HEK293T (cell line): ENCODE results near the gene C2orf81.

Experiments used
- CTCF ChIA-PET: fragments of 350-600 bp; formaldehyde crosslinking; extraction: SDS; loops from one replicate; lab custom pipeline; 2021; ENCODE audit warnings: antibody characterized with exemption, inconsistent platforms; lab: Yijun Ruan, JAX
- POLR2A ChIA-PET: fragments of 350-600 bp; formaldehyde crosslinking; extraction: SDS; loops from one replicate; lab custom pipeline; 2020; ENCODE audit warnings: antibody characterized with exemption, inconsistent platforms; lab: Yijun Ruan, JAX
- DNase-seq: peaks from one replicate; pipeline ENCODE4 v3.0.0; 2012; ENCODE audit warnings: mixed read lengths; ENCODE audit errors: extremely low spot score
- ARNT ChIP-seq: fragments of 450-650 bp; IDR thresholded peaks from 2 replicates; pipeline ENCODE4 v1.6.1; 2017; ENCODE audit warnings: mild to moderate bottlenecking
- BHLHE40 ChIP-seq: fragments of 450-650 bp; IDR thresholded peaks from 2 replicates; pipeline ENCODE4 v1.6.1; 2016; ENCODE audit warnings: mild to moderate bottlenecking, moderate library complexity, borderline replicate concordance
- CTBP1 ChIP-seq: fragments of 450-650 bp; IDR thresholded peaks from 2 replicates; pipeline ENCODE4 v1.6.1; 2016; ENCODE audit warnings: borderline replicate concordance
- ELF4 ChIP-seq: fragments of 450-650 bp; IDR thresholded peaks from 2 replicates; pipeline ENCODE4 v1.6.1; 2017; ENCODE audit warnings: antibody characterized with exemption
- FOXA1 ChIP-seq: fragments of 450-650 bp; IDR thresholded peaks from 2 replicates; pipeline ENCODE4 v1.6.1; 2016; ENCODE audit warnings: mild to moderate bottlenecking
- FOXK2 ChIP-seq: fragments of 450-650 bp; IDR thresholded peaks from 2 replicates; pipeline ENCODE4 v1.6.1; 2016; ENCODE audit warnings: mild to moderate bottlenecking
- FOXM1 ChIP-seq: fragments of 450-650 bp; IDR thresholded peaks from 2 replicates; pipeline ENCODE4 v1.6.1; 2017; ENCODE audit warnings: mild to moderate bottlenecking, borderline replicate concordance
- HDGF ChIP-seq: fragments of 450-650 bp; IDR thresholded peaks from 2 replicates; pipeline ENCODE4 v1.6.1; 2017; ENCODE audit warnings: antibody characterized with exemption, borderline replicate concordance
- L3MBTL2 ChIP-seq: fragments of 450-650 bp; conservative IDR thresholded peaks from 2 replicates; pipeline ENCODE4 v1.6.1; 2016; ENCODE audit warnings: mild to moderate bottlenecking
- LEF1 ChIP-seq: fragments of 450-650 bp; IDR thresholded peaks from 2 replicates; pipeline ENCODE4 v1.6.1; 2017; ENCODE audit warnings: mild to moderate bottlenecking, borderline replicate concordance
- NFRKB ChIP-seq: fragments of 450-650 bp; IDR thresholded peaks from 2 replicates; pipeline ENCODE4 v1.6.1; 2016; ENCODE audit warnings: mild to moderate bottlenecking, moderate library complexity
- SP1 ChIP-seq: fragments of 450-650 bp; IDR thresholded peaks from 2 replicates; pipeline ENCODE4 v1.6.1; 2017
- SUZ12 ChIP-seq: fragments of 450-650 bp; IDR thresholded peaks from 2 replicates; pipeline ENCODE4 v1.6.1; 2016; ENCODE audit warnings: mild to moderate bottlenecking
- TARDBP ChIP-seq: fragments of 450-650 bp; IDR thresholded peaks from 2 replicates; pipeline ENCODE4 v1.6.1; 2016
- ZNF384 ChIP-seq: fragments of 450-650 bp; IDR thresholded peaks from 2 replicates; pipeline ENCODE4 v1.6.1; 2016
- TF ChIP-seq, protein P1 (sequence below): fragments of 450-650 bp; IDR thresholded peaks from 2 replicates; pipeline ENCODE4 v1.6.1; 2016

Gene C2orf81

DNA sequence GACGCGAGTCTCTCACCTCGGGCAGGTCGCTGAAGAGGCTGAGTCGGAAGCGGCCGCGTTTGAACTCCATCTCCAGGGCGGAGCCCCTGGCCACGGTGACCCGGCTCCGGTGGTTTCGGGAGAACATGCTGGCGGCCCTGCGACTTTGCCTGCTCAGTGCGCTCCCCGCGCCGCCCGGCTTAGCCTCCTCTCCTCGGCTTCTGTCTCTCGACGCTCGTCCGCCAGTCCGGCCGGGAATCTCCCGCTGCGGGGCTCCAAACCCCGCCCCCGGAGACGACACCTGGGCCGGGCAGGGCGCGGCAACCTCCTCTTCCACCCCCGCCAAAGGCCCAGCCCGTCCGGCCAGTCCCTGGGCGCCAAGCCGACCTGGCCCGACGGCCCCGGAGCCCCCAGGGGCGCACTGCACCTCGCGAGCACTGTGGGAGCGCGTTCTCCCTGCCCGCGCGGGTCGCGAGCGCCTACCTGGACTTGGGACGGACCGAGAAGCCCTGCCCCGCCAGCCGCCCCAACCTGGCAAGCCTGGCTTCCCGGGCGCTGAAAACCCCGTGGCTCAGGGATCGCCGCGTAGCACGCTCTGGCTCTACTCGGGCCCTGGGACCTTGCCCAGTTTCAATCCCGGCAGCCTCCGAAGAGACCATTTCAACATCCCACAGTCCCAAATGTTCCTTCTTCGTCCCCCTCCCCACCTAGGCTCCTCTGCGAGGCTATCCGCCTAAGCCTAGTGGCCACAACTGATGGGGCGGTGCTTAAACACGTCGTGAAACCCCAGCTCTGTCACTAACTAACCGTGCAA lies 20.5 kb upstream of the C2orf81 start, which contains the start of gene RTKN:
Gene RTKN (minus strand): TSS at position 248 of the 793 bp plus-strand sequence. CDS start 121 bp downstream, at position 127.
- CTCF ChIA-PET = interaction anchor here (0.9 kb wide), 1 partner anchor 90 kb away, joined by 3 read pairs; no protein-coding TSS in a partner anchor
- peak; percentile 49 for DNase-seq
- POLR2A ChIA-PET = interaction anchor here (1.8 to 4.0 kb wide), 4 partner anchors 11 to 16 kb away, joined by 5 to 81 read pairs (median 18); partner anchors contain the start of genes INO80B and WBP1
- TF ChIP-seq FOXM1 = no peak
- TF ChIP-seq L3MBTL2 = peak; percentile 38; the same call in 1 of the 2 replicates

DNA sequence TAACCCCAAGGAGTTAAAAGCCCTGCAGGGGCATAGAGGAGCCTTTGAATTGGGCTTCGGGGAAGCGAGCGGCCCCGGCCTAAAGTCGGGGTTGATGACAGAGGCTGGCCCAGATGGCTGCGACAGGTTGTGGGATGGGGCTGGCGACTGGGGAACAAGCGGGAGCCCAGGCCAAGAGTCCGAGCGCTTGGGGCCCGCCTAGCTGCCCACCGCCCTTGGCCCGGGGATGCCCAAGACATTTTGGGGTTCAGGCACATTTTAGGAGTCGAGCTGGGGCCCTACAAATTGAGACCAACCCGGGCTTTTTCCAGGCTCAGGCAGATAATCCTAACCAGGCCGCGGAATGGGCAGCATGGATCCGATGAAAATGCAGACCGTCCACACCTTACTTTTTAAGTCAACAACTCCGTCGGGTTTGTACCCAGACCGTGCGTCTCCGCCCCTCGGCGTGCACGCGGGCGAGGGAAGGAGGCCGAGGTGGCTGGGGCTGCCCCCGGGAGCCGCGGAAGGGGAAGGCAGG lies 19.8 kb upstream of the C2orf81 start:
- no peak for TF ChIP-seq SP1
- TF ChIP-seq L3MBTL2 = peak; percentile 75
- ChIA-PET POLR2A (interaction anchor here (1.1 to 3.6 kb wide), 8 partner anchors 9 to 49 kb away, joined by 4 to 81 read pairs (median 8); partner anchors contain the start of genes C2orf81, INO80B, MRPL53 and WBP1), CTCF (interaction anchor here (0.9 kb wide), 1 partner anchor 91 kb away, joined by 3 read pairs; no protein-coding TSS in a partner anchor)
- DNase-seq = no peak

DNA sequence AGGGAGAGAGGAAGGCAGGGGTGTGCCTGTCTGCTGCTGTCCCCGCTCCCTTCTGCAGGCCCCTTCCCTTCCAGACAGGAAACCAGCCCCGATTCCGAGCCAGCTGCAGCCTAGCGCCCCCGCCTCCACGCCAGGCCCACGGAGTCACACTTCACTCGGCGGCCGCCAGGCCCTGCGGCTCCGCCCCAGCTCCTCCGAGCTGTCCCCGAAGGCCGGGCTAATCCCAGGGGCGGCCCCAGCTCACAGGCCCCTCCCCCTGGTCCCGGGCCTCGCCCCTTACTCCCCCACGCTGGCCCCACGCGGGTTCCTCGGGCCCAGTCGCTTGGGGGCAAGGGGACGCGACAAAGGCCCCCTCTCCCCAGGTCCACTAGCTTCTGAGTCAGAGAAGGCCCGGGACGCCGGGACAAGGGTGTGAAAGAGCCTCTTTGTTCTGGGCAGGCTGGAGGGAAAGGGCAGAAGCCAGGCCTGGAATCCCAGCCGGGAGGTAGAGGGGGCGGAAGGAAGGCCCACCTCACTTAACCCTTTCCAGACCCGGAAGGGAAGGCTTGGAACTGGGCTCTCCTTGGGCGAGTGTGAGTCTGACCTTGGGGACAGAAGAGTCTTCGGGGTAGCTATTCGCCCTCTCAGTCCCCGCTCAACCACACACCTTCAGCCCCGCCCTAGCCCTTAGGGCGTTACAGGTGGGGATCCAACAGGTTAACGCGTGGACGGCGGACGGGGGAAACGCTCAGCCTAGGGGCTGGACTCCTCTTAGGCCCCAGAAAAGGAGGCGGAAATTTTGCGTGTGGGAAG lies 19.2 kb upstream of the C2orf81 start:
- CTCF ChIA-PET = interaction anchor here (0.9 to 1.0 kb wide), 2 partner anchors 56 to 91 kb away, joined by 3 read pairs; no protein-coding TSS in a partner anchor
- POLR2A ChIA-PET = interaction anchor here (0.8 to 3.6 kb wide), 16 partner anchors 8 to 67 kb away, joined by 3 to 81 read pairs (median 6); partner anchors contain the start of genes C2orf81, CCDC142, DCTN1 and INO80B
- TF ChIP-seq, protein P1, sequence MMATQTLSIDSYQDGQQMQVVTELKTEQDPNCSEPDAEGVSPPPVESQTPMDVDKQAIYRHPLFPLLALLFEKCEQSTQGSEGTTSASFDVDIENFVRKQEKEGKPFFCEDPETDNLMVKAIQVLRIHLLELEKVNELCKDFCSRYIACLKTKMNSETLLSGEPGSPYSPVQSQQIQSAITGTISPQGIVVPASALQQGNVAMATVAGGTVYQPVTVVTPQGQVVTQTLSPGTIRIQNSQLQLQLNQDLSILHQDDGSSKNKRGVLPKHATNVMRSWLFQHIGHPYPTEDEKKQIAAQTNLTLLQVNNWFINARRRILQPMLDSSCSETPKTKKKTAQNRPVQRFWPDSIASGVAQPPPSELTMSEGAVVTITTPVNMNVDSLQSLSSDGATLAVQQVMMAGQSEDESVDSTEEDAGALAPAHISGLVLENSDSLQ = no peak
- TF ChIP-seq BHLHE40 = no peak
- no peak for TF ChIP-seq HDGF
- no peak for TF ChIP-seq CTBP1
- TF ChIP-seq L3MBTL2 = peak; percentile 76
- no peak for TF ChIP-seq ARNT
- TF ChIP-seq FOXA1 = no peak
- peak; percentile 81 for TF ChIP-seq TARDBP
- TF ChIP-seq SP1 = no peak
- TF ChIP-seq NFRKB = no peak; the same call in 1 of the 2 replicates
- peak; percentile 87 for TF ChIP-seq ELF4
- TF ChIP-seq ZNF384 = no peak
- TF ChIP-seq FOXK2 = no peak
- no peak for TF ChIP-seq LEF1
- TF ChIP-seq SUZ12 = no peak
- no peak for TF ChIP-seq FOXM1
- peak; percentile 94 for DNase-seq

DNA sequence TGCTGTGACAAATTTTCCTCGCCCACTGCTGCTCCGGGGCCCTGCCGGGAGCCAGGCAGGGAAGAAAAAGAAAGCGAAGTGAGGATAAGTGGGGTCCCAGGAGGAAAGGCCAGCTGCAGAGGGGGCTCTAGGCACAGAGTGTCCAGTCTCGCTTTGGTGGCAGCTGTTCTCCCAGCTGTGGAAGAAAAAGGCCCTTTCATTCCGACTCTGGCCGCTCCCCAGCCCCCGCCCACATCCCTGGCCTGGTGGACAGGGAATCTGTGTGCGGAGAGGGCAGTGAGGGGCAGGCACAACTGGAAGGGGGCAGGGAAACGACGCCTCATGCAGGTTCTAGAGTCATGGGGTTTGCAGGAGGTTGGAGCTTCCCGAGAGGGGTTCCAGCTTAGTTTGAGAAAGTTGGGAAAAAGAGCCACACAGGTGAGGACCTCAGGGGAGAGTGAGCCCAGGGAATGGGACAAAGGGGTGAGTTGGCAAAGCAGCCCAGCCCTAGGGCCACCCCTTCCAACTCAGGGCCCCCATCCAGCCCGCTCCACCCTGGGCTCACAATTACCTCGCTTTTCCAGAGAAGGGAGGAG lies 18.5 kb upstream of the C2orf81 start:
- no peak for TF ChIP-seq NFRKB
- no peak for TF ChIP-seq SP1
- TF ChIP-seq, protein P1 = no peak
- no peak for TF ChIP-seq ELF4
- TF ChIP-seq BHLHE40 = no peak
- no peak for TF ChIP-seq SUZ12
- no peak for TF ChIP-seq FOXK2
- TF ChIP-seq LEF1 = no peak
- no peak for TF ChIP-seq ZNF384
- TF ChIP-seq L3MBTL2 = no peak
- TF ChIP-seq HDGF = no peak
- TF ChIP-seq CTBP1 = no peak
- TF ChIP-seq FOXA1 = no peak
- TF ChIP-seq ARNT = no peak
- no peak for TF ChIP-seq FOXM1
- TF ChIP-seq TARDBP = no peak
- ChIA-PET CTCF (interaction anchor here (1.0 to 1.2 kb wide), 2 partner anchors 35 to 55 kb away, joined by 3 read pairs; no protein-coding TSS in a partner anchor), POLR2A (interaction anchor here (0.8 to 3.6 kb wide), 16 partner anchors 8 to 68 kb away, joined by 3 to 81 read pairs (median 6); partner anchors contain the start of genes C2orf81, CCDC142, DCTN1 and INO80B)
- no peak for DNase-seq

DNA sequence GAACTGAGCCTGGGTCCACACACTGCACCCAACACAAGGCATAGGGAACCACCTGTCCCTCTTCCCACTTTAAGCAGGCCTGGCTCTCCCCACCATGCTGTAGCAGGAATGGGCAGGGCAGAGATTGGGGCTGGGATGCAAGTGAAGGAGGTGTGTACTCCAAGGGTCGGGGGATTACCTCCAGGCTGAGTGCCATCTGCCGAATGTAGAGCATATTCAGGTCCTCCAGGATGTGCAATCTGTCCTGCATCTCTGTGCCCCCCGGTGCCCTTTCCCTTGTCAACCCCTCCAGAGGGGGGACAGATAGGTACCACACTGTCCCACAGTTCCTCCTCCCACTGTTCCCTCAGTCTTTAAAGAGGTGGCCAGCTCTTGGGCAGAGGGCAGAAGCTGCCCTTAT lies 18.0 kb upstream of the C2orf81 start:
- no peak for DNase-seq
- CTCF ChIA-PET = interaction anchor here (1.0 to 1.2 kb wide), 2 partner anchors 36 to 55 kb away, joined by 3 read pairs; no protein-coding TSS in a partner anchor
- POLR2A ChIA-PET = interaction anchor here (1.1 to 3.6 kb wide), 8 partner anchors 11 to 69 kb away, joined by 4 to 81 read pairs (median 7); partner anchors contain the start of genes C2orf81, DCTN1, INO80B and MOGS
- TF ChIP-seq CTBP1 = no peak
- no peak for TF ChIP-seq ARNT
- no peak for TF ChIP-seq ELF4
- TF ChIP-seq BHLHE40 = no peak
- TF ChIP-seq SUZ12 = no peak
- TF ChIP-seq FOXA1 = no peak
- TF ChIP-seq, protein P1 = no peak
- TF ChIP-seq FOXK2 = no peak
- no peak for TF ChIP-seq L3MBTL2
- no peak for TF ChIP-seq ZNF384
- TF ChIP-seq SP1 = no peak
- TF ChIP-seq LEF1 = no peak
- TF ChIP-seq FOXM1 = no peak
- no peak for TF ChIP-seq TARDBP
- no peak for TF ChIP-seq NFRKB
- no peak for TF ChIP-seq HDGF
